GM10266 (cell line): ENCODE results near the gene TMEM253.
A peak's percentile ranks its signal among the peaks of the same experiment; 100 is the strongest.

Experiments used
- DNase-seq: peaks from one replicate; pipeline ENCODE4 v3.0.0; 2012; ENCODE audit errors: extremely low spot score
- TF ChIP-seq, protein P1 (sequence below): IDR thresholded peaks from 2 replicates; pipeline ENCODE4 v1.5.1; 2012; ENCODE audit warnings: mild to moderate bottlenecking, low read depth; ENCODE audit not compliant: control insufficient read depth, insufficient read depth; ENCODE audit errors: missing control alignments

Gene TMEM253

DNA sequence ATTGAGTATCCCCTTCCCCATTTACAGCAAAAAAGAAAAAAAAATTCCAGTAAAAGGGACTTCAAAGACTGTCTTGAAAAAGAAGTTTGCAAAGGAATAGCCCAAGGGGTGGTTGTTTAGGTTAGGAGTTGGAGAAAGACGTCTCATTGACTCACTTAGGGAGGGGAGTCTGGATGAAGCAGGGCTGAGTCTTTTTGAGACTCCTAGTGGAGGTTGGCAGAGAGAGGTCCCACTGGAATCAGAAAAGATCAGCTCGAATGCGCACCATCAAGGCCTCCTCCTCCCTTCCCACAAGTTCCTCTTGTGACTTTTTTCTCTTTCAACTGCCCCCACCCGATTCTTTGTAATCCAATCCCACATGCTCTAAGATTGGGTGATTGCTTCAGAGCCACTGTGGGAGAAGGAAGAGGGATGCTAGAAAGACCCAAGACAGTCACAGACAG, 28.8 kb upstream of the TMEM253 start:
- DNase-seq: peak; percentile 38
- TF ChIP-seq, protein P1, sequence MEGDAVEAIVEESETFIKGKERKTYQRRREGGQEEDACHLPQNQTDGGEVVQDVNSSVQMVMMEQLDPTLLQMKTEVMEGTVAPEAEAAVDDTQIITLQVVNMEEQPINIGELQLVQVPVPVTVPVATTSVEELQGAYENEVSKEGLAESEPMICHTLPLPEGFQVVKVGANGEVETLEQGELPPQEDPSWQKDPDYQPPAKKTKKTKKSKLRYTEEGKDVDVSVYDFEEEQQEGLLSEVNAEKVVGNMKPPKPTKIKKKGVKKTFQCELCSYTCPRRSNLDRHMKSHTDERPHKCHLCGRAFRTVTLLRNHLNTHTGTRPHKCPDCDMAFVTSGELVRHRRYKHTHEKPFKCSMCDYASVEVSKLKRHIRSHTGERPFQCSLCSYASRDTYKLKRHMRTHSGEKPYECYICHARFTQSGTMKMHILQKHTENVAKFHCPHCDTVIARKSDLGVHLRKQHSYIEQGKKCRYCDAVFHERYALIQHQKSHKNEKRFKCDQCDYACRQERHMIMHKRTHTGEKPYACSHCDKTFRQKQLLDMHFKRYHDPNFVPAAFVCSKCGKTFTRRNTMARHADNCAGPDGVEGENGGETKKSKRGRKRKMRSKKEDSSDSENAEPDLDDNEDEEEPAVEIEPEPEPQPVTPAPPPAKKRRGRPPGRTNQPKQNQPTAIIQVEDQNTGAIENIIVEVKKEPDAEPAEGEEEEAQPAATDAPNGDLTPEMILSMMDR: no peak

DNA sequence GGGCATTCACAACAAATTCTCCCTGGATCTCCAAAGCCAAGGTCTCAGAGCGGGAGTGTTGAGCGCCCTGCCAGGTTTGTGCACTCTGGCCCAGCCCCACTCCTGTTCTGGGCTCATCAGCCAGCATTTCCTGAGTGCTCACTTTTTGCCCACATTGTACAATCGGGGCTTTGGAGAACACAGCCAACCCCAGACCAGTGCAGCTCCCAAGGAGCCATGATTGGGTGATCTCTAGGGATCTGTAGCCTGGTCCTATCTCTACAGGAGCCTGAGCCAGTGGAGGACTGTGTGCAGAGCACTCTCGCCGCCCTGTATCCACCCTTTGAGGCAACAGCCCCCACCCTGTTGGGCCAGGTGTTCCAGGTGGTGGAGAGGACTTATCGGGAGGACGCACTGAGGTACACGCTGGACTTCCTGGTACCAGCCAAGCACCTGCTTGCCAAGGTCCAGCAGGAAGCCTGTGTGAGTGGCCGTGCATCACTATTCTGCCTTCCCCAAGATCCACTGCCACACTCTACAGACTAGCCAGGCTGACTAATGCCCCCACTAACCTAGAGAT, 28.0 kb upstream of the TMEM253 start:
- DNase-seq: no peak
- TF ChIP-seq, protein P1: no peak

DNA sequence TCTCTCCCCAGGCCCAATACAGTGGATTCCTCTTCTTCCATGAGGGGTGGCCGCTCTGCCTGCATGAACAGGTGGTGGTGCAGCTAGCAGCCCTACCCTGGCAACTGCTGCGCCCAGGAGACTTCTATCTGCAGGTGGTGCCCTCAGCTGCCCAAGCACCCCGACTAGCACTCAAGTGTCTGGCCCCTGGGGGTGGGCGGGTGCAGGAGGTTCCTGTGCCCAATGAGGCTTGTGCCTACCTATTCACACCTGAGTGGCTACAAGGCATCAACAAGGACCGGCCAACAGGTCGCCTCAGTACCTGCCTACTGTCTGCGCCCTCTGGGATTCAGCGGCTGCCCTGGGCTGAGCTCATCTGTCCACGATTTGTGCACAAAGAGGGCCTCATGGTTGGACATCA, 26.9 kb upstream of the TMEM253 start:
- TF ChIP-seq, protein P1: no peak
- DNase-seq: no peak

DNA sequence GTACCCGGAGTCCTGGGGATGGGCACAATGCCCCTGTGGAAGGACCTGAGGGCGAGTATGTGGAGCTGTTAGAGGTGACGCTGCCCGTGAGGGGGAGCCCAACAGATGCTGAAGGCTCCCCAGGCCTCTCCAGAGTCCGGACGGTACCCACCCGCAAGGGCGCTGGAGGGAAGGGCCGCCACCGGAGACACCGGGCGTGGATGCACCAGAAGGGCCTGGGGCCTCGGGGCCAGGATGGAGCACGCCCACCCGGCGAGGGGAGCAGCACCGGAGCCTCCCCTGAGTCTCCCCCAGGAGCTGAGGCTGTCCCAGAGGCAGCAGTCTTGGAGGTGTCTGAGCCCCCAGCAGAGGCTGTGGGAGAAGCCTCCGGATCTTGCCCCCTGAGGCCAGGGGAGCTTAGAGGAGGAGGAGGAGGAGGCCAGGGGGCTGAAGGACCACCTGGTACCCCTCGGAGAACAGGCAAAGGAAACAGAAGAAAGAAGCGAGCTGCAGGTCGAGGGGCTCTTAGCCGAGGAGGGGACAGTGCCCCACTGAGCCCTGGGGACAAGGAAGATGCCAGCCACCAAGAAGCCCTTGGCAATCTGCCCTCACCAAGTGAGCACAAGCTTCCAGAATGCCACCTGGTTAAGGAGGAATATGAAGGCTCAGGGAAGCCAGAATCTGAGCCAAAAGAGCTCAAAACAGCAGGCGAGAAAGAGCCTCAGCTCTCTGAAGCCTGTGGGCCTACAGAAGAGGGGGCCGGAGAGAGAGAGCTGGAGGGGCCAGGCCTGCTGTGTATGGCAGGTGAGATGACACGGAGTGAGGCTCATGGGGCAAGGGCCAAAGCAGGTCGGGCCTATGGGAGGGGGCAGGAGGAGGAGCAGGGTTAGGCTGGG, 26.2 kb upstream of the TMEM253 start:
- TF ChIP-seq, protein P1: no peak
- DNase-seq: peak; percentile 21

DNA sequence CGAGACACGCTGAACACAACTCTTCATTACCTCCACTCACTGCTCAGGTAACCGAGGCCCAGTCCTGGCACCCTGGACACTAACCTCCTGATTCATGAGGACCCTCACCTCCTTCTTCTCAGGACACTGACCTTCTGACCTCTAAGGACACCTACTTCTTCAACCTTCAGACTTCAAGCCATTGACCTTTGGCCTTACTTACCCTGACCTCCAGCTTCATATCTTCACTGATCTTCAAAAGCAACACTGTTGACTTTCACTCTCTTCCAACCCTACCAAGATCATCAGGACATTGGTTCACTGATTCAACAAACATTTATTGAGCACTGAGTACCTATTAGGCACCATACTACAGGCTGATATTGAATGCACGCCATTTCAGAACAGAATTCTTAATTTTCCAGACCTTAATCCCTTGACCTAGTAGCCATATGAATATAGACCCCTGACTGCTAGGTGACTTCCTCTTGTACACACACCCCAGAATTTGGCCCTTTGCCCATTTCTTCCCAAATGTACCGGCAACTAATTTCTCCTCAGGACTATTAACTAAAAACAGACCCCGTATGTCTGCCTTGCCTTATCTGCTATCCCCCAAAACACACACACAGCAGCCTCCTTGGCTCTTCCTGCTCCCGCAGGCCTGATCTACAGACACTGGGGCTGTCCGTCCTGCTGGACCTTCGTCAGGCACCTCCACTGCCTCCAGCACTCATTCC, 25.0 kb upstream of the TMEM253 start:
- DNase-seq: no peak
- TF ChIP-seq, protein P1: no peak

DNA sequence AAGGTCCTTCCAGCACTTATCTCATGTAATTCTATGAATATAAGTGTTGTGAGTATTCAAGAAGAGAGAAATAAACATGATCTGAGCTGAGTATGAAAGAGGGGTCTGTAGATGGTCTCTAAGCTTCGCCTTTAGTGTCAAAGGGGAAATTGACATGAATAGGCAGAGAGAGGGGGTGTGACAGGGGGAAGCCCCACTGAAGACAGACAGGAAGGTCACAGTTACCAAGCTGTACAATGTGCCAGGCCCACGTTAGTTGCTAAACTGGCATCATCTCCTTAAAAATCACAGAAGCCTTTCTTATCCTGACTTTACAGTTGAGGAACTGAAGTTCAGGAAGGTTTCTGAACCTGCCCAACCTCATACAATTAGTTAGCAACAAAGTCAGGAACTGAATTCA, 23.2 kb upstream of the TMEM253 start:
- TF ChIP-seq, protein P1: no peak
- DNase-seq: no peak
